KOPT-K1 (cell line): ENCODE results near the gene DET1.
"Not testable (repeated sequence)": the region's sequence is repeated elsewhere in the genome, so short reads cannot be mapped to it uniquely, and the experiment has no call there.

ENCODE experiments used
- H3K27ac ChIP-seq: fragments of 200-600 bp; sonication (generic); 2 replicates; pipeline ENCODE4 v1.5.1; 2016; ENCODE audit warnings: antibody characterized with exemption, mild to moderate bottlenecking, low read depth, low read length; ENCODE audit not compliant: poor library complexity, severe bottlenecking
- H3K36me3 ChIP-seq: fragments of 200-600 bp; sonication (generic); 2 replicates; pipeline ENCODE4 v1.5.1; 2017; ENCODE audit warnings: antibody characterized with exemption, mild to moderate bottlenecking, low read length, moderate library complexity; ENCODE audit not compliant: insufficient read depth
- H3K9me3 ChIP-seq: fragments of 200-600 bp; sonication (generic); 2 replicates; pipeline ENCODE4 v1.5.1; 2017; ENCODE audit warnings: antibody characterized with exemption, low read length, mild to moderate bottlenecking; ENCODE audit not compliant: insufficient read depth, poor library complexity, severe bottlenecking

DET1 gene

DNA sequence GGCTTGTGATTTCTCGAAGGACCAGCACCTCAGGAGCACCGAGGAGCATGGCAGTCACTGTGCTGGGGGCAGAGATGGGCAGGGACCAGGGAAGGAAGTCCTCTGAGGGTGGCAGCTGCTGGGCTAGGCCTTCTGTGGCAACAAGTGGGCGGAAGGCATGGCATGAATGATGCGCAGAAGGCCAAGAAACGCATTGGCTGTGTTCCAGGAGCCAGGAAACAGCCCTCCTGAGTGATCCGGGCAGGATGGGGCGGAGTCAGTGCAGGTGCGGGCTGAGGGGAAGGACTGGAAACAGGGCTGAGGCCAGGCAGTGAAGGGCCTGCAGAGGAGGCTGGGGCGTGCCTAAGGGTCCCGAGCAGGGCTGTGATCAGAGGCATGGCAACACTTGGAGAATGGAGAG lies 55.3 kb downstream of the DET1 start:
- no peak overlapping the region for H3K27ac ChIP-seq
- H3K36me3 ChIP-seq: no peaks in the 10 kb centered on the region
- H3K9me3 ChIP-seq: no peaks in the 10 kb centered on the region

GRCh38 chr15:88490036-88490435 lies 56.4 kb downstream of the DET1 start:
- no peak overlapping the region for H3K27ac ChIP-seq
- H3K36me3 ChIP-seq: no peaks in the 10 kb centered on the region
- no peaks in the 10 kb centered on the region for H3K9me3 ChIP-seq

DNA sequence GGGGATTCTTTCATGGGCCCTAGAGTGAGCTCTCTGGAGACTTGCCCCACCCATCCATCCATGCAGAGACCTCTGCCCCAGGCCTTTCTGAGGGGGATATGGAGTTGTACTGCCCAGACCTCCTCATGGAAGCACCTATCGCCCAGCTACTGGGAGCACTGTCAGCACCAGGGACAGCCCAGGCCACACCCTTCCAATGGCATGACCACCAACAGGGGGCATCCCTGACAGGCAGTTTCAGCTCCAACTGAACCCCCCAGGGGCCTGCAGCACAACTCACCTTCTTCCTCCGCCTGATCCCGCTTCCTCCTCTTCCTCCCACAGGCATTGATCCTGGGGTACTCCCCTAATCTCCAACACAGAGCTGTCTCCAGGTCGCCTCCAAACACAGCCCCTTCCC lies 57.2 kb downstream of the DET1 start:
- Histone ChIP-seq H3K36me3 (no peaks in the 10 kb centered on the region), H3K27ac (no peak overlapping the region)

DNA sequence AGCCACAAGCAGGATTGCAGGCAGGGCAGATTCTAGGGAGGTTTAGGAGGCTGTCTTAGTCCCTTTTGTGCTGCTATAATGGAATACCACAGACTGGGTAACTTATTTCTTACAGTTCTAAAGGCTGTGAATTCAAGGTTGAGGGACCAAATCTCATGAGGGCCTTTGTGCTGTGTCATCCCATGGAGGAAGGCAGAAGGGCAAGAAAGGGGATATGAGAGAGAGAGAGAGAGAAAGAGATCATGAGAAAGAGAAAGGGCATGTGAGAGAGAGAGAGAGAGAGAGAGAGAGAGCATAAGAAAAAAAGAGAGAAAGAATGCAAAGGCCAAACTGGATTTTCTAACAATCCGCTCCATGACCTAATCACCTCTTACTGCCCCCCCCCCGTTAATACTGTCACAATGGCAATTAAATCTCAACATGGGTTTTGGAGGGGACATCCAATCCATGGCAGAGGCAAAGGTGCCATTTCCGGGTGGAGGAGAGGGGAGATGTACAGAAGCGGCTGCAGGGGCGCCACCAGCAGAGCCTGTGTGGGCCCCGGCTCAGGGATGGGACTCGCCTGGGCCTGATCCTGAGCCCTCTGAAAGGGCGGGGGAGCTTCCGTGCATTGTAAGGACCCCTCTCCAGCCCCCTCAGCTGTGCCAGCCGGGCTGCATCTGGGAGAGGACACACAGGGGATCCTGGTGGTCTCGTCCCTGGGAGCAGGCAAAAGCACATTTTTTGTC lies 58.5 kb downstream of the DET1 start:
- Histone ChIP-seq H3K36me3 (no peaks in the 10 kb centered on the region), H3K9me3 (no peaks in the 10 kb centered on the region), H3K27ac (no peak overlapping the region)

More for the DNA sequence above, 57.2 kb downstream of the DET1 start:
- no peaks in the 10 kb centered on the region for H3K9me3 ChIP-seq

DNA sequence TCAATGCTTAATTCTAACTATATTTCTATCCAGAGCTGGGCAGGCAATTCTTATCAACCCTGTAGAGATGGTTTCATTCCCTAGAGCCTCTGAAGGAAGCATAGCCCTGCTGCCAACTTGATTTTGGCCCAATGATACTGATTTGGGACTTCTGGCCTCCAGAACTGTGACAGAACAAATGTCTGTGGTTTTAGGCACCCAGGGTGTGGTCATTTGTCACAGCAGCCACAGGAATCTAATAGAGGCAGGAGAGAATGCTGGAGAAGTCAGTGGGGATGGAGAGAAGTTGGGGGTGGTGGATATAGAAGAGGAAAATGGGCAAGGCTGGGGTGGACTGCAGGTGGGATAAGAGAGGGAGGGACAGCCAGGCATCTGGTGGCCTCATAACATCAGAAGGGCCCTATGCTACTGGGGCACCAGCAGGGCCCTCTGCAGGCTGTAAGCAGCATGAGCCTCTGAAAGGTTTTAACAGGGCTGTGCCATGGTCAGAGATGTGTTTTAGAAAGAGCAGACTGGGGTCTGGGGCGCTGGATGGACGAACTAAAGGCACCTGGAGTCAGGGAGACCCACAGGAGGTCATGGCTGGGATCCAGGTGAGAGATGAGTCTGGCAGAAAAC lies 59.2 kb downstream of the DET1 start:
- no peak overlapping the region for H3K27ac ChIP-seq
- no peaks in the 10 kb centered on the region for H3K9me3 ChIP-seq

GRCh38 chr15:88484682-88485331 lies 61.7 kb downstream of the DET1 start:
- Histone ChIP-seq H3K27ac (no peak overlapping the region), H3K36me3 (no peaks in the 10 kb centered on the region; the same call in 1 of the 2 replicates), H3K9me3 (no peaks in the 10 kb centered on the region)

More for the DNA sequence above, 59.2 kb downstream of the DET1 start:
- H3K36me3 ChIP-seq: no peaks in the 10 kb centered on the region

GRCh38 chr15:88482263-88482662 lies 64.2 kb downstream of the DET1 start:
- Histone ChIP-seq H3K36me3 (peaks cover 14% of the 10 kb centered on the region), H3K9me3 (no peaks in the 10 kb centered on the region), H3K27ac (no peak overlapping the region)

DNA sequence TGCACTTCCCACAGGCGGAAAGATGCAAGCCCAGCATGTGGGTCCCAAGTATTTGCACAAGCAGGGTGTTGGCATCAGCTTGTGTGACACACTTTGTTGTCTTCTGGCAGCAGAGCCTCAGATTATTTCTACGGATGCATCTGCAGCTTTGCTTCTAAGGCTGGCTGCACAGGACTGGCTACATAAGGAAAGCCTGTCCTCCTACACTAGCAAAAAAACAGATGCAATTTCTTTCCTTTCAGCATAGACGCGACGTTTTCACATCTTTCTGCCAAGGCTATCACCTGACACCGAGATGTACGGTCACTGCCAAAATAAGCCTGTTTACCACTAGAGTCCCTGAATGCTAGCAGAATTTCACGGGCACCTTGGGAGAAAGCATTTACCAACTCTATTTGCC lies 65.5 kb downstream of the DET1 start:
- H3K27ac ChIP-seq: no peak overlapping the region
- H3K36me3 ChIP-seq: peaks cover 27% of the 10 kb centered on the region
- no peaks in the 10 kb centered on the region for H3K9me3 ChIP-seq

DNA sequence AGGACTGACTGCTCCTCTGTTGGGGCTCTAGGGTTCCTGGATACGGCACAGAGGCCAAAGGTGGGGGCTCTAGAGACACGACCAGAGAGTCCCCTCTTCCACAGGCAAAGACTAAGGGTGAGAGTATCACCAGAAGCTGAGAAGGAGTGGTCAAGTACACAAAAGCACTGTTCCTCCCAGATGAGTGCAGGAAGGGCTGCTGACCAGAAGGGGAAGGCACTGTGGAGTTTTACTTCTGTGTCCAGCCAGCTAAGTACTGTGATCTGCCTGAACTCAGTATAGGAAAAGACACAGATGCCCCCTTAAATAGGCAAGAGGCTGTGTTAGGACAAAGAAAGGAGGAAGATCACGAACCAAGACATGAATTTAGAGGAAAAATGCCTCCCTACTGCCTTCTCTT lies 67.3 kb downstream of the DET1 start:
- Histone ChIP-seq H3K9me3 (no peaks in the 10 kb centered on the region), H3K36me3 (peaks cover 41% of the 10 kb centered on the region), H3K27ac (no peak overlapping the region)

- no peak overlapping the region for H3K27ac ChIP-seq
- H3K36me3 ChIP-seq: peaks cover 49% of the 10 kb centered on the region
Observed at GRCh38 chr15:88477904-88478303, 68.6 kb downstream of the DET1 start.

GRCh38 chr15:88477126-88477525 lies 69.4 kb downstream of the DET1 start:
- peaks cover 56% of the 10 kb centered on the region for H3K36me3 ChIP-seq
- no peak overlapping the region for H3K27ac ChIP-seq
- H3K9me3 ChIP-seq: no peaks in the 10 kb centered on the region

More at GRCh38 chr15:88477904-88478303, 68.6 kb downstream of the DET1 start:
- H3K9me3 ChIP-seq: no peaks in the 10 kb centered on the region

GRCh38 chr15:88476635-88477060 lies 69.8 kb downstream of the DET1 start:
- Histone ChIP-seq H3K36me3 (peaks cover 61% of the 10 kb centered on the region), H3K27ac (no peak overlapping the region), H3K9me3 (no peaks in the 10 kb centered on the region)

DNA sequence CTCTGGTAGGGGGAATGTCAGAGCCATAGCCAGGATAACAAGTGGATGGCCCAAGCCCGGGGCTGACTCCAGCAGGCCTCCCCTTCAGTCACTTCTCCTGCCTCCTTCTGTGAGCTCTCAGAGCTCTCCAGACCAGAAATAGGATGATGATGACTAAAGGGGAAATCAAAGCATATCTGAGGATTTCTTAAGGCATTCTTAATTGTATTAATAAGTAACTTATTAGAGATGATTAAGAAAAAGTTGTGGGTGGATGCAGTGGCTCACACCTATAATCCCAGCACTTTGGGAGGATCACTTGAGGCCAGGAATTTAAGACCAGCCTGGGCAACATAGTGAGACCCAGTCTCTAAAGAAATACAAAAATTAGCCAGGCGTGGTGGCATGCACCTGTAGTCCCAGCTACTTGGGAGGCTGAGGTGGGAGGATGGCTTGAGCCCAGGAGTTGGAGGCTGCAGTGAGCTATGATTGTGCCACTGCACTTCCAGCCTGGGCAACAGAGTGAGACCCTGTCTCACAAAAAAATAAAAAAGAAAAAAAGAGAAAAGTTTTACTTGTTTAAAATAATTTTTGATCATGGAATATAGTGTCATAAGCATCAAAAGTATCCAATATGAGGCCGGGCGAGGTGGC lies 72.7 kb downstream of the DET1 start:
- H3K9me3 ChIP-seq, H3K27ac ChIP-seq: not testable (repeated sequence)
- H3K36me3 ChIP-seq: peaks cover 87% of the 10 kb centered on the region

DNA sequence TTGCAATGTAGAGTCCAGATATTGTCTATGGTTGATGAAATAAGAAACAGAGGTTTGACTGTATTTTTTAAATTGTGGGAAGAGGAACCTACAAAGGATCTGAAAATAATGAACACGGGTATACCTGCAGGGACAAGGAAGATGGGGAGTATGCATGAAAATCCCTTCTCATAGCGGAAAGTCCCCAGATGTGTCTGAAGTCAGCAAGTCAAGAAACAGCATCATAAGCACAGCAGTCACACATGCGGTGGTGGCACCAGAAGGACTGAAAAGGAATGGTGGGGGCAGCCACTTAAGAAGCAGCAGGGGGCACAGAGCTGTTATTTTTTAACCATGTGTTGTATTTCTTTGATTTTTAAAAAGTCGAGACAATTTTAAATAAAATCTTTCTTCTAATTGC lies 74.3 kb downstream of the DET1 start:
- no peaks in the 10 kb centered on the region for H3K9me3 ChIP-seq
- peaks cover 73% of the 10 kb centered on the region for H3K36me3 ChIP-seq
- no peak overlapping the region for H3K27ac ChIP-seq
